ENCODE data around the gene KRTAP10-9.

- TF ChIP-seq POLR2A (IDR thresholded peaks at IDR 0.05; ENCODE audit: low read length) (no peak), GATA1 (IDR thresholded peaks at IDR 0.05; ENCODE audit: low read depth, low read length) (no peak)
Observed at GRCh38 chr21:44602463-44602850, 24.4 kb upstream of the KRTAP10-9 start.
